Smooth muscle cell of bladder (primary cell): ENCODE measurements around the gene ZNF691. TPM values are rescaled to one million over a fixed set of nuclear protein-coding genes. Genes with fewer than 3 reads are reported as not detected.

Experiments used
- total RNA-seq: library from RNA; depleted of rRNA; stranded (reverse); fragments of >200 nt; gene quantifications from 2 replicates; pipeline ENCODE4 v1.2.3, GENCODE V29; 2014

The ZNF691 gene
- total RNA-seq = 8.1 and 10.7 TPM in 2 replicates

GRCh38 chr1:42846257-42847110, at the start of gene ZNF691:
Gene ZNF691, plus strand, starts transcription at chr1:42846613. Its CDS starts 3,046 bp downstream, at chr1:42849659.

GRCh38 chr1:42816585-42817439, 29.6 kb upstream of the ZNF691 start, which contains the start of the genes ERMAP and SVBP:
Gene ERMAP, plus strand, starts transcription at chr1:42817122. Its CDS starts 13,327 bp downstream, at chr1:42830449.
Gene SVBP, minus strand, starts transcription at chr1:42817397. Its CDS starts 853 bp downstream, at chr1:42816544.

Other genes with a start within 250 kb of the ZNF691 start
- 19.8 and 20.1 TPM in 2 replicates for gene PPIH, start 188.2 kb upstream of the ZNF691 start, total RNA-seq
- gene YBX1, start 164.2 kb upstream of the ZNF691 start, total RNA-seq = 796 and 905 TPM in 2 replicates
- gene CLDN19, start 106.4 kb upstream of the ZNF691 start, total RNA-seq = not detected in 2 replicates
- gene P3H1, start 79.6 kb upstream of the ZNF691 start, total RNA-seq = 161 and 168 TPM in 2 replicates
- 2.4 and 3.6 TPM in 2 replicates for gene C1orf50, start 79.4 kb upstream of the ZNF691 start, total RNA-seq
- under 0.01 TPM in 1 of 2 replicates, not detected in the other for gene TMEM269, start 61.6 kb upstream of the ZNF691 start, total RNA-seq
- gene ERMAP, start 29.5 kb upstream of the ZNF691 start, total RNA-seq = 13.3 and 15.2 TPM in 2 replicates
- gene SVBP, start 29.2 kb upstream of the ZNF691 start, total RNA-seq = 14.2 and 17.6 TPM in 2 replicates
- 36.3 and 133 TPM in 2 replicates for gene SLC2A1, start 112.3 kb downstream of the ZNF691 start, total RNA-seq